Right kidney (tissue), 1 donor: ENCODE data around the gene AK9.
"Not testable (repeated sequence)": the region's sequence is repeated elsewhere in the genome, so short reads cannot be mapped to it uniquely, and the experiment has no call there.

Experiments
- DNase-seq: peaks from one replicate; pipeline ENCODE4 v3.0.0-alpha.2; 2016

Gene AK9

DNA sequence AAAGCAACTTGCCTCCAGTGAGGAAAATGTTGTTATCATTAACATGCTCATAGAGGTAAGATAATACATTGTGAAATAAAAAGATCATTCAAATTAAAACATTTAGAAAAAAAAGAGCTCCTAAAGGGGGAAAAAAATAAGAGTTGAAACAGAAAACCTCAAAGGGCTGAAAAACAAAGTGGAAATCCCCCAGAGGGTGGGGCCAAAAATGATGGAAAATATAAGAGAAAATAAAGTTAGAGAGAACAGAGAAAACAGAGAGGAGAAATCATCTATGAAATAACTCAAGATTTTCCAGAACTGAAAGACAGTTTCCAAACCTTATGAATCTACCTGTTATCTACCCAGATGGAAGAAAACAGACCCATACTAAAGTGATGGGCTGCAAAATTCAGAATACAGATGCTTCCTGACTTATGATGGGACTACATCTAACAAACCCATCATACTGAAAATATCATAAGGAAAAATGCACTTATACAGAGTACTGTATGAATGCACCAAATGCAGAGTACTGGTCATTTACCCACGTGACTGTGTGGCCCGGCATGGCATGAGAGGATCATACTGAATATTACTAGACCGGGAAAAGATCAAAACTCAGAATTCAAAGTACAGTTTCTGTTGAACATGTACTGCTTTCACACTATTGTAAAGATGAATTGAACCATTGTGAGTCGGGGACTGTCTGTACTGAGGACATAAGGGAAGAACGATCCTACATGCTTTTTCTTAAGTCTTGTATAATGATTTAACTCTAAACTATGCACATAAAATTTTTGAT, 212.0 kb downstream of the AK9 start:
- DNase-seq, result no peak

- DNase-seq, result no peak
These were observed 212.7 kb downstream of the AK9 start for GRCh38 chr6:109478222-109478805.

- no peak for DNase-seq
These were observed 213.3 kb downstream of the AK9 start for GRCh38 chr6:109477725-109478124.

DNA sequence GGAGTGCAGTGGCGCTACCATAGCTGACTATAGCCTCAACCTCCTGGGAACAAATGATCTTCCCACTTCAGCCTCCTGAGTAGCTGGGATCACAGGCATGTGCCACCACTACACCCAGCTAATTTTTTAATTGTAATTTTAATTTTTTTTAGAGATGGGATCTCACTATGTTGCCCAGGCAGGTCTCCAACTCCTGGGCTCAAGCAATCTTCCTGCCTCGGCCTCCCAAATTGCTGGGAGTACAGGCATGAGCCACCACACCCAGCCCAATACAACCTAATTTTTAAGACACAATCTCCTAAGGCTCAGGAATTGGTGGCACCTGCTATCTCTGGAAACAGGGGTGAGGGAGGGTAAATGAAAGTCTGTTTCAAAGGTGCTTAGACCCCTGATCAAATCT, 213.8 kb downstream of the AK9 start:
- DNase-seq, result no peak

DNA sequence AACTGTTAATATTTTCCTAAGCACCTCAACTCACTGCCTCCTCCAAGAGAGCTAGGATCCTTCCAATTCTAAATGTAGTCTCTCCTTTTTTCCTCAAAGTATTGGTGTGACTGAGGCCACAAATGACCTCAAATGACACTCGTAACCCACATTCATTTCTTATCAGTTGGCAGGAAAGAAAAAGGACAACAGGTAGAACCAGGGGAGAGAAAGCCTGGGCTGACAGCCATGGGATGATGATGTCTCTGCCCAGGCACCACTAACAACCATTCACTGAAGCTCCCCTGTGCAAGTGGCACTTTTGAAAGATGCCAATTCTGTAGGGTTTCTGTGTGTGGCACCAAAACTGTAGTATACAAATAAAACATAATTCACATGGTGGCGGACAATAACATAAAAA, 215.4 kb downstream of the AK9 start:
- no peak for DNase-seq

GRCh38 chr6:109474995-109475394, 216.0 kb downstream of the AK9 start:
- no peak for DNase-seq

DNA sequence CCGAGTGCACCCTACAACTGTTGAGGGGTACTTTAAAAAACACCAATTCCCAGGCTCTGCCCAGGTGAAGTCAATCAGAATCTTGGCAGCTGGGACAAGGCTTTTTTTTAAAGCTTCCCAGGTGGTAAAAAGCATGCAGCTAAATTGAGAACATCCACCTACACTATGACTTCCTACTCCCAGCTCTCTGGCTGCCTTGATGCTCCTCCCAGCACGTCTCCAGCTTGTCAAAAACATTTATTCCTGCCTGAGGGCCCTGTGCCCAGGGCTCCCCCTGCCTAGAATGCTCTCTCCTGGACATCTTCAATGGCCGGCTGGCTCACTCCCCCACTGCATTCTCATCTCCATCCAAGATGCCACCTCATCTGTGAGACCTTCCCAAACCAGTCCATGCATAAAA, 217.9 kb downstream of the AK9 start:
- DNase-seq, result no peak

- DNase-seq, result no peak
These were observed 218.6 kb downstream of the AK9 start for GRCh38 chr6:109472132-109472995.

DNA sequence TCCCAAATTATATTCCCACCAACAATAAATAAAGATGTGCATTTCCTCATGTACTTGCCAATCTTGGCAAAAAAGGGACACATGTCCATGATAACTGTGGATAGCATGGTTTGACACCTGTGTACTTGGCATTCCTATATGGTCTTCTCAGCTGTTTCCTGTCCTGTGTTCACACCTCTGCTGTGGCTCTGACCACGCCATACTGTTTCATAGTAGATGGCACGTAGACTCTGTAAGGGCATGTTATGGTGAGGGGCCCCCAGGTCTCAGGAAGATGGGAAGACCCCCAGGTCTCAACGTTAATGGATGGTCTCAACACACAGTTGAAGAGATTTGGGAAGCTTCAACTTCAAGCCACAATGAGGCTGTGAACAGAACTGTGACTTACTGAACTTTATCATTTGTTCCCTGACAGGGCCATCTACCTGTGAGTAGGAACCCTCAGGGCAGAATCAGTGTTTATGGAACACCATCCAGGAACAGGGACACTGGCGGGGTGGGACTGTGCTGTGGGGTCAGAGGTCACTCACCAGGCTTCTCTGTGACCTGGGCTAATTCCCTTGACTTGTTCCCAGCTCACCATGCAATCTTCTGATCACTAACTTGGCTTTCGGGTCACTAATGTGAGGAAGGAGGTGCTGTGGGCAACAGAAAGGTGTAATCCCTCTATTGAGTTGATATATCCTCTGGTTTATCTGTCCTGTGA, 219.7 kb downstream of the AK9 start:
- no peak for DNase-seq

- no peak for DNase-seq
These were observed 221.3 kb downstream of the AK9 start for GRCh38 chr6:109469591-109470189.

GRCh38 chr6:109467696-109468095, 223.3 kb downstream of the AK9 start:
- no peak for DNase-seq

- DNase-seq, result no peak
These were observed 224.6 kb downstream of the AK9 start for GRCh38 chr6:109466212-109466923.

GRCh38 chr6:109465772-109466171, 225.2 kb downstream of the AK9 start:
- no peak for DNase-seq

DNA sequence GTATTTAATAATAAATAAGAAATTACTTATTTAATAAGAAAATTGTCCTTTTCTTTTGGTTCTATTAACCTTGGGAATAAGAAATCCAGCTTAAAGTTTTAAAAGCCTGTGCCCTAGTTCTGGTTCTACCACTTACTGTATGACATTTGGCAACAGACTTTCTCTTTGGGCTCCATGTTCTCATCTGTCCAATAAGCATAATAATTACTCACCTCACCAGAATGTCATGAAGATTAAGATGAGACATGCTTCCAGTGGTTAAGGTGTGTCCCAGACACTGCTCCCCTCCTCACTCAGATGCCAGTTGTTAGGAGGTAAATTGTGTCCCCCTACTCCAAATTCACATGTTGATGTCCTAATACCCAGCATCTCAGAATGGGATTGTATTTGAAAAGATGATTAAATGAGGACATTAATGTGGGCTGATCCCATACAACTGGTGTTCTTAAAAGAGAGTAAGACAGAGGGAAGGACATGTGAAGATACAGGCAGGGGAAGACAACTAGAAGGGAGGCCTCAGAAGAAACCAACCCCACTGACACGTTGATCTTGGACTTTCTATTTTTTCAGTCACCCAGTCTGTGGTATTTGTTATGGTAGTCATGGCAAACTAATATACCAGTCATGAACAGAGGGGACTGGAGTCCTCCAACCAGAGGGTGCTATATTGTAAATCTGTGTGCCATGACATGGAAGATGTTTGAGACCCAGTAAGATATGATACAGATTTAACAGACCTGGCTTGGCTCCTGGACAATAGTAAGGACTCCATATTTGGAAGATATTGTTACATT, 229.1 kb downstream of the AK9 start:
- no peak for DNase-seq

DNA sequence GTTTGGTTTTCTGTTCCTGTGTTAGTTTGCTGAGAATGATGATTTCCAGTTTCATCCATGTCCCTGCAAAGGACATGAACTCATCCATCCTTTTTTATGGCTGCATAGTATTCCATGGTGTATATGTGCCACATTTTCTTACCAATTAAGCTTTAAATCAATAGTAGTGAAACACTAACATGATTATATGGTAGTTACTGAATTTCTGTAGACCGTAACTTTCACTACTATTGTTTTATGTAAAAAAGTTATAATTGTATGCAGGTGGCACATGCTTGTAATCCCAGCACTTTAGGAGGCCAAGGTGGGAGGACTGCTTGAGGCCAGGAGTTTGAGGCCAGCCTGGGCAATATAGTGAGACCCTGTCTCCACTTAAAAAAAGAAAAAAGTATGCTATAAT, 229.8 kb downstream of the AK9 start:
- DNase-seq, result not testable (repeated sequence)

GRCh38 chr6:109460161-109460829, 230.7 kb downstream of the AK9 start:
- DNase-seq, result no peak

DNA sequence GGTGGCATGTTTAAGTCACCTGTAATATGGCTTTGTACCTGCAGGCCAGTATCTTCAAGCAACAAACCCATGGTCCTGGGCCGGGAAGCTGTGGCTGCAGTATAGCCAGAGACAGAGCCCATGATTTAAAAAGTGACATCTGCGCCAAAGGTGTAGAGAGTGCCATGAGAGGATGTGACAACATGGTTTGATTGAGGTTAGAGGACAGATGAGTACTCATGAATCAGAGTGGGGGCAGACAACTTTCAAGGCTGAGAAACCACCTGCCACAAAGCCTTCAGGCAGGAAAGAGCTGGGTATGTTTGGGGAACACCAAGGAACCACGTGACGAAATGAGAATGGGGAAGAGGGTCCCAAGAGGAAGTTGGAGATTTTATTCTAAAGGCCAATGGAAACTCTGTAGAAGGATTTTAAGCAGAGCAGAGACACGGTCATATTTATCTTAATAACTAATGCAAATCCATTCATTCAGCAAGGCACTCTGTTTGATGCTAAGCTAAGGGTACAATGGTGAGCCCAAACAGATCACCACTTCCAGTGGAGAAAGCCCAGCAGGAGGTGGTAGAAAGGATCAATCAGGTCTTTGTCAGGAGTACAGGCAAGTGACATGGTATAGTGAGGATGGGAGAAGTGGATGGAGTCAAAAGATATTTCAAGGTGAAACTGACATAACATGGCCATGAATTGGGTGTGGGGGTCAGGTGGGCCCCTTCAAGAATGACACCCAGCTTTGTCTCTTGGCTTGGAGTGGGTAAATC, 232.0 kb downstream of the AK9 start:
- DNase-seq, result no peak

- DNase-seq, result no peak
These were observed 233.4 kb downstream of the AK9 start for GRCh38 chr6:109457562-109457996.
